B cell (primary cell): Measurements from ENCODE around the gene RRP36. TPM values are rescaled to one million over a fixed set of nuclear protein-coding genes. Genes with fewer than 3 reads are reported as not detected.

Experiments used
- ATAC-seq: fragments of 200-7000 bp; cut with Tn5 transposase; one replicate; pipeline ENCODE4 v1.10.0; 2021; ENCODE audit warnings: low read depth, mild to moderate bottlenecking, moderate number of reproducible peaks, moderate library complexity
- CTCF ChIA-PET: fragments of 350-600 bp; sonication (Branson Sonifier 250); formaldehyde crosslinking; loops from one replicate; lab custom pipeline; 2021; ENCODE audit warnings: antibody characterized with exemption, inconsistent platforms; lab: Charles Lee
- POLR2A ChIA-PET: fragments of 350-600 bp; sonication (Branson Sonifier 250); formaldehyde crosslinking; loops from one replicate; lab custom pipeline; 2021; ENCODE audit warnings: antibody characterized with exemption; lab: Charles Lee
- DNase-seq: peaks from one replicate; pipeline ENCODE4 v3.0.0; 2013
- H2AFZ ChIP-seq: 2 replicates; pipeline ENCODE4 v1.6.1; 2012; ENCODE audit warnings: mild to moderate bottlenecking, low read depth, low read length; ENCODE audit not compliant: insufficient read depth, poor library complexity, severe bottlenecking
- H3K27ac ChIP-seq, 2 donors: 1 replicate in 1 of 2; 2 replicates in 1 of 2; pipeline ENCODE4 v1.5.1; 2012 to 2013; ENCODE audit warnings: low read length in 2 of 2, mild to moderate bottlenecking in 2 of 2, moderate library complexity in 1 of 2
- H3K27me3 ChIP-seq, 4 experiments: fragments of 200-600 bp in 1 of 4; sonication (generic) in 1 of 4; replicated peaks in 1 of 4; 1 replicate in 2 of 4; 2 replicates in 2 of 4; pipeline versions ENCODE4 v1.6.1 to v1.7.0; 2013 to 2016; ENCODE audit warnings: low read length in 3 of 4, mild to moderate bottlenecking in 2 of 4, mixed read lengths in 1 of 4, moderate library complexity in 1 of 4; ENCODE audit not compliant: insufficient read depth in 4 of 4, control insufficient read depth in 3 of 4; ENCODE audit errors: control extremely low read depth in 1 of 4
- H3K36me3 ChIP-seq, 2 experiments: replicated peaks in 1 of 2; 1 replicate in 1 of 2; 2 replicates in 1 of 2; pipeline versions ENCODE4 v1.6.1 to v1.7.1; 2013; ENCODE audit warnings: low read length in 1 of 2; ENCODE audit not compliant: insufficient read depth in 2 of 2, control insufficient read depth in 1 of 2; ENCODE audit errors: control extremely low read depth in 1 of 2, extremely low read depth in 1 of 2
- H3K4me1 ChIP-seq, 2 donors: fragments of 200-600 bp in 1 of 2; sonication (generic) in 1 of 2; 1 replicate in 1 of 2; 2 replicates in 1 of 2; pipeline versions ENCODE4 v1.5.1 to v1.6.1; 2013 to 2017; ENCODE audit warnings: low read length in 2 of 2; ENCODE audit not compliant: control insufficient read depth in 2 of 2, insufficient read depth in 2 of 2
- H3K4me2 ChIP-seq: replicated peaks from 2 replicates; pipeline ENCODE3; 2012; ENCODE audit warnings: mild to moderate bottlenecking, low read depth, low read length; ENCODE audit not compliant: poor library complexity, severe bottlenecking
- H3K4me3 ChIP-seq, 5 experiments: fragments of 200-600 bp in 1 of 5; sonication (generic) in 1 of 5; 1 replicate in 3 of 5; 2 replicates in 2 of 5; pipeline versions ENCODE4 v1.5.1 to v1.7.0; 2011 to 2016; ENCODE audit warnings: low read length in 4 of 5, mild to moderate bottlenecking in 4 of 5, low read depth in 2 of 5, control low read depth in 1 of 5, moderate library complexity in 1 of 5; ENCODE audit not compliant: insufficient read depth in 1 of 5; ENCODE audit errors: control extremely low read depth in 1 of 5, extremely low read depth in 1 of 5
- H3K79me2 ChIP-seq: fragments of 200-600 bp; sonication (generic); one replicate; pipeline ENCODE4 v1.6.0; 2016; ENCODE audit warnings: low read length; ENCODE audit not compliant: control insufficient read depth, insufficient read depth
- H3K9ac ChIP-seq: fragments of 200-600 bp; sonication (generic); 2 replicates; pipeline ENCODE4 v1.6.1; 2017; ENCODE audit warnings: mild to moderate bottlenecking, low read length, moderate library complexity
- H3K9me3 ChIP-seq, 3 donors: one replicate each; pipeline versions ENCODE4 v1.6.1 to v1.7.1; 2013; ENCODE audit warnings: low read length in 2 of 3; ENCODE audit not compliant: control insufficient read depth in 2 of 3, insufficient read depth in 1 of 3; ENCODE audit errors: control extremely low read depth in 1 of 3
- H4K20me1 ChIP-seq: 2 replicates; pipeline ENCODE4 v1.6.0; 2012; ENCODE audit warnings: mild to moderate bottlenecking, low read length; ENCODE audit not compliant: insufficient read depth, control insufficient read depth, poor library complexity, severe bottlenecking
- H3K27ac Mint-ChIP-seq: one replicate; pipeline ENCODE4 v1.8.0; 2021; ENCODE audit warnings: mixed read lengths
- H3K27me3 Mint-ChIP-seq: one replicate; pipeline ENCODE4 v1.8.0; 2021; ENCODE audit warnings: mixed read lengths
- H3K4me1 Mint-ChIP-seq: one replicate; pipeline ENCODE4 v1.8.0; 2021; ENCODE audit warnings: mixed read lengths
- H3K4me3 Mint-ChIP-seq: one replicate; pipeline ENCODE4 v1.8.0; 2021; ENCODE audit warnings: mixed read lengths
- H3K9me3 Mint-ChIP-seq: one replicate; pipeline ENCODE4 v1.8.0; 2022; ENCODE audit warnings: mixed read lengths; ENCODE audit not compliant: insufficient read depth
- CTCF ChIP-seq: fragments of 200-600 bp; IDR thresholded peaks from one replicate; pipeline ENCODE4 v1.8.0; 2022; ENCODE audit warnings: antibody characterized with exemption, mild to moderate bottlenecking
- EZH2 ChIP-seq: IDR thresholded peaks from 2 replicates; pipeline ENCODE4 v1.6.1; 2012; ENCODE audit warnings: borderline replicate concordance, low read depth, mild to moderate bottlenecking, moderate library complexity, low read length; ENCODE audit not compliant: insufficient read depth, poor library complexity, severe bottlenecking
- WGBS: methylation state at CpG from one replicate; pipeline ENCODE4 v1.1.5; 2013; ENCODE audit warnings: missing lambda C conversion rate; ENCODE audit not compliant: insufficient coverage; 5-methylcytosine and 5-hydroxymethylcytosine counted together
- intact Hi-C: fragments of 100-400 bp; cut with micrococcal nuclease; formaldehyde crosslinking; loops from one replicate; pipeline ENCODE4 v1.10.0; 2022
- polyA plus RNA-seq: library from polyadenylated mRNA; depleted of rRNA; stranded (reverse); fragments of >200 nt; gene quantifications from 2 replicates; pipeline ENCODE4 v1.2.3, GENCODE V29; 2012
- total RNA-seq, 2 donors: library from RNA; stranded (reverse); fragments of 120-200 nt in 1 of 2; gene quantifications; 1 replicate in 1 of 2; 2 replicates in 1 of 2; pipeline versions ENCODE4 v1.2.3 to v1.2.4, GENCODE V29; 2013 to 2022

Gene RRP36
- total and polyA plus RNA-seq, 2 donors (not counting 1 experiment from before 2014, with no cell fraction given) = 22.8 to 46.2 TPM

GRCh38 chr6:42974919-42975505 lies 46.4 kb upstream of the RRP36 start:
- DNase-seq = no peak
- Mint-ChIP-seq H3K27me3 (no peaks in the 10 kb centered on the region), H3K27ac (no peak overlapping the region), H3K4me3 (no peak overlapping the region), H3K4me1 (peaks cover 34% of the 10 kb centered on the region), H3K9me3 (no peaks in the 10 kb centered on the region)
- peaks cover 0 to 18% of the 10 kb centered on the region in 2 experiments for H3K36me3 ChIP-seq
- whole genome bisulfite sequencing = 100% methylated on average over 1 of the region's 5 CpGs
- POLR2A ChIA-PET = interaction anchor here (0.7 kb wide), 1 partner anchor 516 kb away, joined by 3 read pairs; no protein-coding TSS in a partner anchor
- TF ChIP-seq EZH2 (no peak), CTCF (no peak)
- H3K27me3 ChIP-seq = no peaks in the 10 kb centered on the region
- H3K4me3 ChIP-seq = no peak overlapping the region
- H3K9me3 ChIP-seq = no peaks in the 10 kb centered on the region
- no peak overlapping the region for H3K4me2 ChIP-seq
- peak overlapping the region in 1 of 2 donors; percentile 36 for H3K27ac ChIP-seq
- H3K79me2 ChIP-seq = peaks cover 31% of the 10 kb centered on the region
- no peak overlapping the region for H3K9ac ChIP-seq
- ATAC-seq = no peak
- intact Hi-C loops = no loop called here
- H2AFZ ChIP-seq = no peak overlapping the region
- CTCF ChIA-PET = no interaction called here
- H4K20me1 ChIP-seq = no peaks in the 10 kb centered on the region
- peaks cover 13 to 23% of the 10 kb centered on the region in 2 donors for H3K4me1 ChIP-seq

- peak overlapping the region; percentile 29 to 85 for H3K27ac ChIP-seq
- H4K20me1 ChIP-seq = no peaks in the 10 kb centered on the region
- TF ChIP-seq EZH2 (no peak), CTCF (no peak)
- peaks cover 0 to 13% of the 10 kb centered on the region in 2 experiments for H3K36me3 ChIP-seq
- Mint-ChIP-seq H3K4me3 (peak overlapping the region; percentile 74), H3K4me1 (peaks cover 37% of the 10 kb centered on the region), H3K9me3 (no peaks in the 10 kb centered on the region), H3K27ac (peak overlapping the region; percentile 74), H3K27me3 (no peaks in the 10 kb centered on the region)
- peak overlapping the region; percentile 82 for H3K4me2 ChIP-seq
- POLR2A ChIA-PET = interaction anchor here (0.5 to 4.0 kb wide), 4 partner anchors 18 to 99 kb away, joined by 3 to 53 read pairs (median 8); partner anchors contain the start of genes CNPY3, KLHDC3, MEA1 and RPL7L1
- peaks cover 54% of the 10 kb centered on the region for H3K79me2 ChIP-seq
- WGBS = 3% methylated on average over 28 of the region's 28 CpGs
- H3K4me1 ChIP-seq = peaks cover 14 to 25% of the 10 kb centered on the region in 2 donors
- peak overlapping the region in 4 of 5 experiments; percentile 79 to 88 (median 81) for H3K4me3 ChIP-seq
- intact Hi-C loops = loop anchor here (2.0 kb wide), 2 partner anchors 18 to 80 kb away; partner anchors contain the start of genes GNMT, KLC4 and MRPL2
- H3K9me3 ChIP-seq = no peaks in the 10 kb centered on the region
- H3K9ac ChIP-seq = peak overlapping the region; percentile 86
- CTCF ChIA-PET = interaction anchor here (1.2 to 1.9 kb wide), 2 partner anchors 47 to 77 kb away, joined by 3 to 6 read pairs; no protein-coding TSS in a partner anchor
- peak overlapping the region; percentile 82 for H2AFZ ChIP-seq
- ATAC-seq (no peak), DNase-seq (no peak)
- no peaks in the 10 kb centered on the region for H3K27me3 ChIP-seq
These were observed 43.0 kb upstream of the RRP36 start for GRCh38 chr6:42978487-42978838.
